Measurements from ENCODE around the gene HECA.
A peak's percentile ranks its signal among the peaks of the same experiment; 100 is the strongest.
"Not testable (repeated sequence)": the region's sequence is repeated elsewhere in the genome, so short reads cannot be mapped to it uniquely, and the experiment has no call there.

The HECA gene

GRCh38 chr6:139134817-139135577 lies at the start of gene HECA:
TSS of gene HECA (plus strand) at chr6:139135080. CDS start at chr6:139135397, 317 bp downstream.
- DNase-seq, result peak; percentile 61

DNA sequence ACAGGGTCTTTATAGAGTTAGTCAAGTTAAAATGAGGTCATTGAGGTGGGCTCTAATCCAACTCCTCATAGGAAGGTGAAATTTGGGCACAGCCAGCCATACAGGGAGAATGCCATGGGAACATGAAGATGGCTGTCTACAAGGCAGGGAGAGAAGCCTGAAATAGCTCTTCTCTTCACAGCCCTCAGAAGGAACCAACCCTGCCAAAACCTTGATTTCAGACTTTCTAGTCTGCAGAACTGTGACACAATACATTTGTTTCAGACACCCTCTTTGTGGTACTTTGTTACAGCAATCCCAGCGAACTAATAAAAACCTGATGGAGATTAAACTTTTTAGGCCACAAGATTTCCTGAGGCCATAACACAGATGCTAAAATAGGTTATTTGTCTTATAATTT lies 43.1 kb upstream of the HECA start:
- no peak for DNase-seq

DNA sequence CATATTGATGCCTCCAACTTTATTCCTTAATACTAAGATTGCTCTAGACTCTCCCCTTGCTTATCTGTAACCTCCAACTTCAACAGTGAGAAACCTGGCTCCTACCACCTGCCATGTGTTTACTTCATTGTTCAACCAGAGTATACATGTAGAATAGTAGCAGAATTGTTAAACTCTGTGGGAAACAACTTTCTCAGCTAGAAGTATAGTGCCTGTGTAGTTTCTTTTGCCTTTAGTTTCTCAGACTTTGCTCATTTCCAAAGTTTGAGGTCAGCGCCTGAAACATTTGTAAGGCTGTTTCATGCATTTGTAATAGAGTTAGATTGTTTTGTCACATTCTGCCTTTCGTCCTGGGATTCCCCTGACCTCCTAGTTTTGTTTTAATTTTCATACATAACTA lies 34.9 kb upstream of the HECA start:
- no peak for DNase-seq

GRCh38 chr6:139107051-139107450 lies 27.8 kb upstream of the HECA start:
- no peak for DNase-seq

GRCh38 chr6:139108378-139108777 lies 26.5 kb upstream of the HECA start:
- no peak for DNase-seq

- no peak for DNase-seq
Observed at GRCh38 chr6:139109558-139109957, 25.3 kb upstream of the HECA start.

- no peak for DNase-seq
Observed at GRCh38 chr6:139112146-139112545, 22.7 kb upstream of the HECA start.

DNA sequence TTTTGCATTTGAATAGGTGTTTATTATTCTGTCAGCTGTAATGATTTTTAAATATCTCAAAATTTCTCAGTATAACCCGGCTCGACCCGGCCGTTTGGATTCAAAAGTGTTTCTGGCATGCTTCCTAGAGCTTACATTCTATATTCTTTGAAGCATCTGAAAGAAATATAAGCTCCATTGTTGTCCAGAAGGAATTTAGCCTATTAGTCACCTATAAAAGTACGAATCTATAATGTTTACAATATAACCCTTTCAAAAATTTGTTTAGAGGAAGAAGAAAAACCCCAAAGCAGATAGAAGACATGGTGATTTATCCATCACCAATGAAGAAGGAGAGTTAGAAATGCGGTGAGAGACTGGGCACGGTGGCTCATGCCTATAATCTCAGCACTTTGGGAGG lies 22.3 kb upstream of the HECA start:
- no peak for DNase-seq

GRCh38 chr6:139114746-139115145 lies 20.1 kb upstream of the HECA start:
- DNase-seq, result no peak

DNA sequence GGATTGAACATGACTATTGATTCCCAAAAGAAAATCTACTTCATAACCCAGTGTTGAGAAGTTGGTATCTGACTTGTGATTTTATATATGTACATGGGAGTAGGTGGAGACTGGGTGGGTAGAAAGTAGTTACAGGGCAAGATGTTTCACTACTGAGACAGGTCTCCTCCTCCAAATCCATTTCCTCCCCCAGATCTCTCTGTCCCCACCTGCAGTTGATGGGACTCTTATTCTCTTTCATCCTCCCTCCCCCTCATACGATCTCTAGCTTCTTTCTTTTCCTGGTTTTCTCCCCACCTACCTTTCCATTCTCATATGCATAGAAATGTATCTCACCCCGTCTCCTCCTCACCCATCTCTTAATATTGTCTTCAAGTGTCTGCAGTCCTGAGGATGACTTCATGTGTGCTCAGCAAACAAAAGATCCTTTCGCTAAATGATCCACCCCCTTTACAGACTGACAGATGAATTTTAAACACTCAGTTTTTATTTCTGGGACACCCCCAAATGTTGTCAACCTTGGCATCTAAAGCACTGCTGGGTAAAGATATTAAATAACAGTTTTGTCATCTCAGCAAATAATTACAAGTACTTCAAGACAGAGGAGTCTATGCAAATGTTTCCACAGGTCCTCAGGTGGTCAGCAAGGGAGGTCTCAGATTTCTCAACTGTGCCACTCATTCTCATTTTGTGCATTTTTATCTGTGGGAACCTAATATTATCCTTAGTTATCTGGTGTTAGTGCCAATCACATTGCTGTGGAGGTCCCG lies 18.7 kb upstream of the HECA start:
- no peak for DNase-seq

DNA sequence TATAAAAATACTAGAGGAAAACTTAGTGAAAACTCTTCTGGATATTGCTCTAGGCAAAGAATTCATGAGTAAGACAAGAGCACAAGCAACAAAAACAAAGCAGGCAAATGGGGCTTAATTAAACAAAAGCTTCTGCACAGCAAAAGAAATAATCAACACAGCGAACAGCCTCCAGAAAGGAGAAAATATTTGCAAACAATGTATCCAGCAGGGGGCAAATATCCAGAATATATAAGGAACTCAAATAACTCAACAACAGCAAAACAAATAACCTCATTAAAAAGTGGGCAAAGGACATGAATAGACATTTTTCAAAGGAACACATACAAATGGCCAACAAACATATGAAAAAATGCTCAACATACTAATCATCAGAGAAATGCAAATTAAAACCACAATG lies 17.1 kb upstream of the HECA start:
- no peak for DNase-seq

DNA sequence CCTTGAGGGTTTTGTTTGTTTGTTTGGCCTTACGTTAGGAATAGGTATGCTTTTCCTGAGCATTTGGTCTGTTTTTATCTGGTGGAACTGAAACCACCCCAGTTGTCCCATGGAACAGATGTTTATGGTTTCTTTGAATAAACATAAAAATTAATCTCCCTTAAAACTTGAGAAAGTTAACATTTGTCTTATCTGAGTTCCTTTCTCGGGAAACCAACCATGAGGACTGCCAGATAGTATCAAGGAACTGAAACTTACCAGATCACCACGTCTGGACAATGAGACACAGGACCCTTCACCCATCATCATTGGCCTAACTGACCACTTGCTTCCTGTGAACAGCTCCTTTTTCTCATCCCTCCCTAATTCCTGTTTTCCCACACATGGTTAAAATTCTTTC lies 15.3 kb upstream of the HECA start:
- DNase-seq, result no peak

DNA sequence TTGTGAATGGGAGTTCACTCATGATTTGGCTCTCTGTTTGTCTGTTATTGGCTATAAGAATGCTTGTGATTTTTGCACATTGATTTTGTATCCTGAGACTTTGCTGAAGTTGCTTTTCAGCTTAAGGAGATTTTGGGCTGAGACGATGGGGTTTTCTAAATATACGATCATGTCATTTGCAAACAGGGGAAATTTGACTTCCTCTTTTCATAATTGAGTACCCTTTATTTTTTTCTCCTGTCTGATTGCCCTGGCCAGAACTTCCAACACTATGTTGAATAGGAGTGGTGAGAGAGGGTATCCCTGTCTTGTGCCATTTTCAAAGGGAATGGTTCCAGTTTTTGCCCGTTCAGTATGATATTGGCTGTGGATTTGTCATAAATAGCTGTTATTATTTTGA lies 12.1 kb upstream of the HECA start:
- DNase-seq, result not testable (repeated sequence)

DNA sequence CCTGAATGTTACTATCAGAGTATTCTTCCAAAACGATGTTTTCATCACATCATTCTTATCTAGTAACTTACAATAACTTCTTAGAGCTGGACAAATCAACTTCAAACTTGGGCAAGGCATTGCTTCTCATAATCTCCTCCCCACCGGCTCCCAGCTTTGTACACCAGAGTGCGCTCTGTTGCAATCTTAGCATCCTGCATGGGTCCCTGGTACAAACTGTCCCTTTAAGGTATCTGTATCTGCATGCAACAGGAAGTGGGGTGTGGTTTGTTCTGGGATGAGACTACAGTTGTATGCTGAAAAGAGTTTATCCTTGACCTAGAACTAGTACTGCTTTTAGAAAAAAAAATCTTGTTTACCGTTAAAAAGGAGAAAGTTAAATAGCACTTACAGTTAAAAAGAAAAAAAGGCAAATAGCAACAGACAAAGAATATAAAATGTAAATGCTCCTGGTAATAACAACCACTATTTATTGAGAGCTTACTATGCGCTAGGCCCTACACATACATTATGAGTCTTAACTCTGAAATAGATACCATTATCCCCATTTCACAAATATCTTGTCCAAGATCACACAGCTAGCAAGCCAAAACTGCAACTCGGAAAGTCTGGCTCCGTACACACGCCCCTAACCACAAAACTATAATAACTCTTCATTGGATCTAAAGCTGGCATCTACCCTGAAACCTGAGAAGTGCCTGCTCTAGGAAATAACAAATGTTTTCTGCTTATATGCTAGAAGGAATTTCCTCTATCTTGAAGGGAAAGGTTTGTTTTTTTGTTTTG lies 9.8 kb upstream of the HECA start:
- peak; percentile 41 for DNase-seq

GRCh38 chr6:139126255-139126654 lies 8.6 kb upstream of the HECA start:
- DNase-seq, result no peak

- DNase-seq, result no peak
Observed at GRCh38 chr6:139126931-139127330, 7.9 kb upstream of the HECA start.

GRCh38 chr6:139129284-139129683 lies 5.6 kb upstream of the HECA start:
- no peak for DNase-seq

DNA sequence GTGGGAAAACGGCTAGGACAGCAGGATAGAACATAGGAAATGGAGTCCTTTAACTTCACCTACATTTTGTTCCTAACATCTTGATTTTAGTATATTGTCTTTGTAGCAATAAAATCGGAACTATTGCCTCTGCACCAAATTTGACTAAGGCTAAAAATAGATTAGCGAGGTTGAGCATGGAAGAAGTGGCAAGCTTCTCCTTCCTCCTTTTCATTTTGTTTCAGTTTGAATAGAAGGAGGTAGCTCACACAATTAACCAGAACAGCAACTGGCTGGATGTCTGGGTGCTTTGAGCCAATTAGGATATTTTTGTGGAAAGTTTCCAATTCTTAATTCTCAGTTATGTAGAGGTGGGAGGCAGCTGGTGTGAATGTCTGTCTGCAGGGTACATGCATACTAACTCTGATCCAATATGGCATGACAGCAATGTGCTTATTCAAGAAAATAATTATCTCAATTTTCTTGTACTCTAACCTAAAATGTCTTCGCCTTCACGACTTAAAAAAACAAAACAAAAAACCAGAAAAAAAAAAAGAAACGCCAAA lies 3.1 kb upstream of the HECA start:
- peak; percentile 39 for DNase-seq

- DNase-seq, result no peak
Observed at GRCh38 chr6:139133262-139134063, 1.4 kb upstream of the HECA start.

DNA sequence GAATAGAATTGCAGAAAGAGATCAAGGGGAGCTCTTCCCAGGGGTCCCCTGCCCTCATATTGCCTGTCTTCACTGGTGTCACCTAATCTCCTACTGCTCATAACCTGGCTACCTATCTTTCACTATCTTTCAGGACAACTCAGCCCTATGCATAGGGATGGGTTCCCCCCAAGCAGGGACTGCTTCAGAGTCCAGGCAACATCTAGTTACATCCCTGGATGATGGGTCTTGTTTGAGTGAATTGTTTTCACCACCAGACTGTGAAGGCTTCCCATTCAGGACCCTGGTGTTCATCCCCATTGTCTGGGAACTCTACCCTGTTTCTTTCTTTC lies 850 bp upstream of the HECA start:
- no peak for DNase-seq

DNA sequence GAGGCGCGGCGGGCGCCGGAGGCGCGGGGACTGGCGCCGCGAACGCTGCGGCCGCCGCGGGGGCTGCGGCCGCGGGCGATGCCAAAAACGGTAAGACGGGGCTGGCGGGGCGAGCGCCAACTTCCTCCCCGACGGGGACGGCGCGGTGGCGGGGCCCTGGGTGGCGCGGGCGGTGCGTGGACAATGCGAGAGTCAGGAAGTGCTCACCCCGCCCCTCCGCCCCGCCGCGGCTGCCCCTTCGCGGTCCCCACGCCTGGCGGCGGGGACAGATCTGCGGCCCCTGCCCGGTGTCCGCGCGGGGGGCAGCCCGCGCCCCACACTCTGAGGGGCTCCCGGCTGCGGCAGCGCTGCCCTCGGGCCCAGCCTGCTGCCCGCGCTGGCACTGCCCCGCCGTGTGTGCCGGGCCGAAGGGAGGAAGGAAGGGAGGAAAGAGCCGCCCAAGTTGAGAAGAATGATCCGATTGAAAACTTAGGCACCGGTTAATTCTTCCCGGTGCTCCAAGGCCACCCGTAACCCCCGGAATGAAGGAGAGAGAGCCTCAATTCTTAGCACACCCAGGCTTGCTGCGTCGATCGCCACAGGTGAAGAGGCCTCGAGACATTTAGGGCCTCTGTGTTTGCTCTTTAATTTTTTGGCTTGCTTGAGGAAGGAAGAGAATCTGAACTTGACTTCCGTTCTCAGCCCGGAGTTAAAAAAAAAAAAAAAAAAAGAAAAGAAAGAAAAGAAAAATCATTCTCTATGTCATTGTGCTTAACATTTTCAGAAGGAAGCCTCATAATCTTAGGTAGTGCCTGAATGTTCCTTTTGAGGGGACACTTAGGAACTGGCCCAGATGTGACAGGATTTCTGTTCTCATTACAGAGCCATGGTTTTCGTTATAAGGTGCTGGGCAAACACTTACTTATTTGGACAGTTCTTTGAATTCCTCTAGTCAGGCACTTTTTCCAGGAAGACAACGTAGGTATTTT lies 982 bp downstream of the HECA start:
- no peak for DNase-seq
